Hepatic stellate cell (primary cell): ENCODE measurements around the gene TMEM63B.
"Not testable (repeated sequence)": the region's sequence is repeated elsewhere in the genome, so short reads cannot be mapped to it uniquely, and the experiment has no call there.

ENCODE experiments used
- DNase-seq: peaks from one replicate; pipeline ENCODE4 v3.0.0; 2011; ENCODE audit warnings: low spot score

TMEM63B gene

GRCh38 chr6:44193307-44193910 lies 66.1 kb downstream of the TMEM63B start:
- no peak for DNase-seq

- DNase-seq = no peak
Observed at GRCh38 chr6:44194326-44194725, 67.0 kb downstream of the TMEM63B start.

GRCh38 chr6:44196351-44196750 lies 69.0 kb downstream of the TMEM63B start:
- DNase-seq = not testable (repeated sequence)

- no peak for DNase-seq
Observed at GRCh38 chr6:44198684-44199083, 71.3 kb downstream of the TMEM63B start.

GRCh38 chr6:44199883-44200282 lies 72.5 kb downstream of the TMEM63B start:
- no peak for DNase-seq

GRCh38 chr6:44201200-44201599 lies 73.8 kb downstream of the TMEM63B start:
- DNase-seq = no peak

GRCh38 chr6:44201638-44202303 lies 74.4 kb downstream of the TMEM63B start:
- no peak for DNase-seq

GRCh38 chr6:44202332-44202971 lies 75.1 kb downstream of the TMEM63B start:
- DNase-seq = no peak

GRCh38 chr6:44202972-44203750 lies 75.8 kb downstream of the TMEM63B start:
- no peak for DNase-seq

GRCh38 chr6:44203955-44204354 lies 76.6 kb downstream of the TMEM63B start:
- DNase-seq = no peak
